Activated CD8-positive, alpha-beta memory T cell treated with anti-CD3 and anti-CD28 coated beads, Interleukin-2, amount 10 ng/mL, durations not matched to agents 7 days and 5 days (primary cell): ENCODE measurements around the gene KCNJ11. TPM values are rescaled to one million over a fixed set of nuclear protein-coding genes. Genes with fewer than 3 reads are reported as not detected.
A peak's percentile ranks its signal among the peaks of the same experiment; 100 is the strongest.
"Not testable (repeated sequence)": the region's sequence is repeated elsewhere in the genome, so short reads cannot be mapped to it uniquely, and the experiment has no call there.

ENCODE experiments used
- ATAC-seq: fragments of 150-1000 bp; cut with Tn5 transposase; one replicate; pipeline ENCODE4 v1.10.0; 2021; ENCODE audit warnings: moderate library complexity
- CTCF ChIA-PET: fragments of 350-600 bp; sonication (Branson Sonifier 250); formaldehyde crosslinking; loops from one replicate; lab custom pipeline; 2021; ENCODE audit warnings: antibody characterized with exemption; lab: Charles Lee
- DNase-seq: peaks from one replicate; pipeline ENCODE4 v3.0.0-alpha.2; 2020
- H3K27ac Mint-ChIP-seq: one replicate; pipeline ENCODE4 v1.8.0; 2021; ENCODE audit warnings: mild to moderate bottlenecking, mixed read lengths
- H3K27me3 Mint-ChIP-seq: one replicate; pipeline ENCODE4 v1.8.0; 2021; ENCODE audit warnings: mixed read lengths
- H3K36me3 Mint-ChIP-seq: one replicate; pipeline ENCODE4 v1.8.0; 2021; ENCODE audit warnings: mild to moderate bottlenecking, mixed read lengths
- H3K4me1 Mint-ChIP-seq: one replicate; pipeline ENCODE4 v1.8.0; 2021; ENCODE audit warnings: mixed read lengths
- H3K4me3 Mint-ChIP-seq: one replicate; pipeline ENCODE4 v1.8.0; 2021; ENCODE audit warnings: mild to moderate bottlenecking, moderate library complexity, mixed read lengths
- H3K9me3 Mint-ChIP-seq: one replicate; pipeline ENCODE4 v1.8.0; 2022; ENCODE audit warnings: low read depth, mixed read lengths
- total RNA-seq, 2 experiments: library from RNA; stranded (reverse); gene quantifications; one replicate each; pipeline ENCODE4 v1.2.3, GENCODE V29; 2021

Gene KCNJ11
- under 1 TPM; 0.66 to 0.99 TPM for total RNA-seq

- DNase-seq (no peak), ATAC-seq (peak; percentile 73)
- Mint-ChIP-seq H3K9me3 (no peaks in the 10 kb centered on the region), H3K4me3 (peak within 1 kb of the TSS; percentile 63), H3K27me3 (peaks cover 22% of the 10 kb centered on the region), H3K27ac (no peak within 1 kb of the TSS), H3K36me3 (no peaks in the 10 kb centered on the region), H3K4me1 (peaks cover 8% of the 10 kb centered on the region)
- CTCF ChIA-PET, result interaction anchor here (0.8 to 1.5 kb wide), 7 partner anchors 10 to 159 kb away, joined by 4 to 8 read pairs (median 5); no protein-coding TSS in a partner anchor
These were observed at the start of gene KCNJ11 for GRCh38 chr11:17388609-17389210. Gene KCNJ11, minus strand, starts transcription at chr11:17388659. Its CDS starts 568 bp downstream, at chr11:17388091.

- Mint-ChIP-seq H3K27me3 (peaks cover 16% of the 10 kb centered on the region), H3K27ac (no peak overlapping the region), H3K9me3 (no peaks in the 10 kb centered on the region), H3K36me3 (no peaks in the 10 kb centered on the region), H3K4me3 (no peak overlapping the region), H3K4me1 (peaks cover 7% of the 10 kb centered on the region)
- CTCF ChIA-PET, result no interaction called here
- no peak for ATAC-seq
- DNase-seq, result no peak
These were observed 48.9 kb upstream of the KCNJ11 start for GRCh38 chr11:17437366-17437765.

- Mint-ChIP-seq H3K36me3 (no peaks in the 10 kb centered on the region), H3K27ac (no peak overlapping the region), H3K9me3 (no peaks in the 10 kb centered on the region), H3K27me3 (peaks cover 4% of the 10 kb centered on the region), H3K4me3 (no peak overlapping the region), H3K4me1 (peaks cover 4% of the 10 kb centered on the region)
- CTCF ChIA-PET, result no interaction called here
- DNase-seq (no peak), ATAC-seq (no peak)
These were observed 45.6 kb upstream of the KCNJ11 start for GRCh38 chr11:17434108-17434507.

- CTCF ChIA-PET, result no interaction called here
- no peaks in the 10 kb centered on the region for H3K36me3 Mint-ChIP-seq
- peaks cover 6% of the 10 kb centered on the region for H3K27me3 Mint-ChIP-seq
- ATAC-seq (no peak), DNase-seq (no peak)
- no peak overlapping the region for H3K4me3 Mint-ChIP-seq
- no peaks in the 10 kb centered on the region for H3K4me1 Mint-ChIP-seq
- no peaks in the 10 kb centered on the region for H3K9me3 Mint-ChIP-seq
- no peak overlapping the region for H3K27ac Mint-ChIP-seq
These were observed 43.5 kb upstream of the KCNJ11 start for GRCh38 chr11:17432002-17432401.

DNA sequence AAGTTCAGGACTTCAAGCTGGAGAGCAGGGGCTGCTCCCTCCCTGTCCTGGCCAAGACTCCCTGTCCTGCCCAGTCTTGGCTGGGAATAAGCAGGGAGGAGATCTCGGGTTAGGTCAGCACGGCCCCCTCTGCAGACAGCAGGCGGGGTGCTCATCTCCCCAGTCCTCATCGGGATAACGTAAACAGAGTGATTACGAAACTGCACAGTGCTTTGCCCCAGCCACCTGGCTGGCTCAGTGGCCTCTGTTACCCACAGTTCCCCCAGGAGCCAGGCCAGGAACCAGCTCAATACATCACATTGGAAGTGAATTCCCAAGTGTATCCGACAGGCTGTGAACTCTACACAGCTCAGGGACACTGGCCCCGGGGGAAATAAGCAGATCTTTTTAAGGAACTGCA is 42.7 kb upstream of the KCNJ11 start:
- DNase-seq, result no peak
- peaks cover 8% of the 10 kb centered on the region for H3K27me3 Mint-ChIP-seq
- H3K9me3 Mint-ChIP-seq, result no peaks in the 10 kb centered on the region
- ATAC-seq, result no peak
- H3K27ac Mint-ChIP-seq, result no peak overlapping the region
- peaks cover 6% of the 10 kb centered on the region for H3K4me1 Mint-ChIP-seq
- no peak overlapping the region for H3K4me3 Mint-ChIP-seq
- no peaks in the 10 kb centered on the region for H3K36me3 Mint-ChIP-seq
- CTCF ChIA-PET, result interaction anchor here (0.8 kb wide), 1 partner anchor 49 kb away, joined by 3 read pairs; no protein-coding TSS in a partner anchor

DNA sequence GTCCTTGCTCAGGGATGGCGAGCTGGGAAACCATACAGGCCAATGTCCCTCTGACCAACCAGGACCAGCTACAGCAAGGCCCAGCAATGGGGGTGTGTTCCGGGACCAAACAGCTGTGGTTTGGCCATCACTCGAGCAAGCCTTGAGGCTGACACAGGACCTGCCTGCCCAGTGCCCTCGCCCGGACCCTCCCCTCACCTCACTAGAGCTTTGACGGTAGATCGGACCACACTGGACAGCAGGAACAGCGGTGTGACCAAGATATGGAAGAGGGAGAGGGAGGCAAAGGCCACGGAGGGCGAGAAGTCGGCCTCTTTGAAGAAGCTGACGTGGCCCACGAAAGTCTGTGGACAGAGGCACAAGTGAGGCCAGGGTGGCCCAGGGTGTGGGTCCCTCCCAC is 42.2 kb upstream of the KCNJ11 start:
- CTCF ChIA-PET, result interaction anchor here (0.8 kb wide), 1 partner anchor 49 kb away, joined by 3 read pairs; no protein-coding TSS in a partner anchor
- H3K27ac Mint-ChIP-seq, result no peak overlapping the region

GRCh38 chr11:17428925-17429324 is 40.5 kb upstream of the KCNJ11 start:
- H3K4me3 Mint-ChIP-seq, result no peak overlapping the region
- peaks cover 12% of the 10 kb centered on the region for H3K27me3 Mint-ChIP-seq
- no peak overlapping the region for H3K27ac Mint-ChIP-seq
- no peak for DNase-seq
- no peak for ATAC-seq
- H3K36me3 Mint-ChIP-seq, result no peaks in the 10 kb centered on the region
- H3K9me3 Mint-ChIP-seq, result no peaks in the 10 kb centered on the region
- CTCF ChIA-PET, result no interaction called here
- H3K4me1 Mint-ChIP-seq, result peaks cover 6% of the 10 kb centered on the region

More for the DNA sequence above, 42.2 kb upstream of the KCNJ11 start:
- H3K36me3 Mint-ChIP-seq, result no peaks in the 10 kb centered on the region
- peaks cover 8% of the 10 kb centered on the region for H3K27me3 Mint-ChIP-seq
- no peaks in the 10 kb centered on the region for H3K9me3 Mint-ChIP-seq
- DNase-seq, result no peak
- H3K4me3 Mint-ChIP-seq, result no peak overlapping the region
- peaks cover 6% of the 10 kb centered on the region for H3K4me1 Mint-ChIP-seq
- no peak for ATAC-seq

- Mint-ChIP-seq H3K4me1 (peaks cover 6% of the 10 kb centered on the region), H3K27ac (no peak overlapping the region), H3K27me3 (peaks cover 12% of the 10 kb centered on the region), H3K4me3 (no peak overlapping the region), H3K9me3 (no peaks in the 10 kb centered on the region), H3K36me3 (no peaks in the 10 kb centered on the region)
- ATAC-seq (no peak), DNase-seq (no peak)
- CTCF ChIA-PET, result no interaction called here
These were observed 39.8 kb upstream of the KCNJ11 start for GRCh38 chr11:17428261-17428660.

- DNase-seq, H3K27ac Mint-ChIP-seq, H3K36me3 Mint-ChIP-seq, CTCF ChIA-PET, ATAC-seq, H3K9me3 Mint-ChIP-seq, H3K4me3 Mint-ChIP-seq, H3K4me1 Mint-ChIP-seq: not testable (repeated sequence)
- H3K27me3 Mint-ChIP-seq, result peaks cover 23% of the 10 kb centered on the region
These were observed 37.8 kb upstream of the KCNJ11 start for GRCh38 chr11:17426233-17426632.

DNA sequence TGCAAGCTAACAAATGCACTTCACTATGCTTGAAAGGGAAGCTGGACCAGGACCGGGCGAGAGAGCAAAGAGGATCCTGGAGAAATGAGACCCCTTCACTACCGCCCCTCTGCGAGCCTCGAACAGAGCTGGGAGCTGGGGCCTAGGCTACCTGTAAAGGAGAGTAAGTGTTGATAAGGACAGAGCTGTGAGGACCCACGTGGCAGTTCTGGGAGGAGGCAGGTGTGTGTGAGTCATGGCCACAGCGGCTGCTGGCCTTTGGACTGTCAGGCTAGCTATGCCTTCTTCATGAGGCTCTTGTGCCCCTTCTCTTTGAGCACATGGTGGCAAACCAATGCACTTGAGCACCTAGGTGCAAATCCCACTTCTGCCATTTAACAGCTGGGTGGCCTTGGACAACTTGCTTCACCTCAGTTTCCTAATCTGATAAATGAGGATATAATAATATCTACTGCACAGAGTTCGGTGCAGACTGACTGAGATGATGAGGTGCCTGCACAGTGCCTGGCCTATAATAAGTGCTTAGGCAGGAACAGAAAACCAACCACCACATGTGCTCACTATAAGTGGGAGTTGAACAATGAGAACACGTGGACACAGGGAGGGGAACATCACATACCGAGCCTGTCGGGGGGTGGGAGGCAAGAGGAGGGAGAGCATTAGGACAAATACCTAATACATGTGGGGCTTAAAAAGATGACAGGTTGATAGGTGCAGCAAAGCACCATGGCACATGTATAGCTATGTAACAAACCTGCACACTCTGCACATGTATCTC is 35.3 kb upstream of the KCNJ11 start:
- Mint-ChIP-seq H3K27ac (no peak overlapping the region), H3K4me3 (no peak overlapping the region), H3K27me3 (peaks cover 49% of the 10 kb centered on the region), H3K36me3 (no peaks in the 10 kb centered on the region), H3K9me3 (no peaks in the 10 kb centered on the region), H3K4me1 (peaks cover 6% of the 10 kb centered on the region)
- DNase-seq, result no peak
- CTCF ChIA-PET, result no interaction called here
- no peak for ATAC-seq

DNA sequence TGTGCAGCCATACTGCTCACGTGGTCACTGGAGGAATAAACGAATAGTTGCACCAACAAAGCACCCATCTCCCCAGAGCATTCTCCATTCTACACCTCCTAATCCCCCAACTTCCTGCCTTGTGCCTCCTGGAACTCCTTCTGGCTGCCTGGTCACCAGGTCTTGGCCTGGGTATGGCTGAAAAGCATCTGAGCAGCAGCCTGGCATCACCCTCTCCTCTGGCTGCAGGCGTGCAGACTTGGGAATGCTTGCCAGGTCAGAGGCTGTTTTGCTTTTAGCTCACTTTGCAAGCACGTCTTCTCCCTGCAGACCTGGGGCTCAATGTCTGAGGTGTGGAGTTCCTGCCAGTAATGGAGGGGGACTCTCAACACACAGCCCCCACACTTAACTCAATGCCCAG is 33.3 kb upstream of the KCNJ11 start:
- Mint-ChIP-seq H3K27ac (no peak overlapping the region), H3K9me3 (no peaks in the 10 kb centered on the region), H3K36me3 (no peaks in the 10 kb centered on the region), H3K4me3 (no peak overlapping the region), H3K4me1 (peaks cover 6% of the 10 kb centered on the region), H3K27me3 (peaks cover 52% of the 10 kb centered on the region)
- CTCF ChIA-PET, result interaction anchor here (2.8 kb wide), 1 partner anchor 37 kb away, joined by 12 read pairs; no protein-coding TSS in a partner anchor
- ATAC-seq (no peak), DNase-seq (no peak)

DNA sequence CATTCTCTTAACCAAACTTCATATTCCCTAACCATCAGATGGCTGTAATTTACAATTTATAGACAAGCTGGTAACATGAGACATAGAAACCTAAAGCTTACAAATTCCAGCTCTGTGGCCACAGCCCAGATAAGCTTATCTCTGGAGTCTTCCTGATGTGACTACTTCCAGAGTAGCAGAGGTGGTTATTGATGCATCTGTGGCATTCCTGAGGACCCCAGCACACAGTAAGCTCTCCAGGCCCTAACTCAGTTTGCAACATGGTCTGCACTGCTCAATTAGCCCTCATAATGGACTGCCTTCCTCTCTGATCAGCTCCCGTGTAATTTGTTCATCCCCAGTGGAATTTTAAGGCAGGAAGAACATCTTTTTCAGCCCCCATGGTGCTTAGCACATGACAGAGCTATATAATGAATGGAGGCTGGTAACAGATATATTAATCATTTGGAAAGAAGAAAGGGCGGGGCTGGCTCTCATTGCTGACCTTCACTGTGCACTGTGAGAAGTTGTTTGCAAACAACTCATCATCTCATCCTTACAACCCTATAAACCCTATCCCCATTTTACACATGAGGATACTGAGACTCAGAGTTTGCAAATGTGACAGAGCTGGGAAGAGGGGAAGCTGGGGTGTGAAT is 30.1 kb upstream of the KCNJ11 start:
- ATAC-seq, result no peak
- Mint-ChIP-seq H3K4me3 (no peak overlapping the region), H3K27me3 (peaks cover 64% of the 10 kb centered on the region)

GRCh38 chr11:17416492-17416891 is 28.0 kb upstream of the KCNJ11 start:
- Mint-ChIP-seq H3K4me1 (peaks cover 24% of the 10 kb centered on the region), H3K36me3 (no peaks in the 10 kb centered on the region), H3K4me3 (no peak overlapping the region), H3K27me3 (peaks cover 55% of the 10 kb centered on the region), H3K27ac (no peak overlapping the region), H3K9me3 (no peaks in the 10 kb centered on the region)
- CTCF ChIA-PET, result no interaction called here
- DNase-seq, result no peak
- ATAC-seq, result no peak

More for the DNA sequence above, 30.1 kb upstream of the KCNJ11 start:
- Mint-ChIP-seq H3K4me1 (peaks cover 22% of the 10 kb centered on the region), H3K36me3 (no peaks in the 10 kb centered on the region), H3K27ac (no peak overlapping the region), H3K9me3 (no peaks in the 10 kb centered on the region)
- DNase-seq, result no peak
- CTCF ChIA-PET, result interaction anchor here (0.6 to 1.0 kb wide), 2 partner anchors 35 to 358 kb away, joined by 3 to 4 read pairs; no protein-coding TSS in a partner anchor
